ENCODE data around the gene PDE9A. TPM values are rescaled to one million over a fixed set of nuclear protein-coding genes. Genes with fewer than 3 reads are reported as not detected.

Gene PDE9A
- total and polyA plus RNA-seq, 2 experiments from 2014 or later: 26.5 to 31.1 TPM

- no peak for TF ChIP-seq CTCF (conservative IDR thresholded peaks at IDR 0.05; ENCODE audit: low read depth in 2 of 2)
- no peak for TF ChIP-seq CREB1 (CRISPR knock-in tag; IDR thresholded peaks at IDR 0.05; ENCODE audit: low read depth)
Measured at GRCh38 chr21:42769820-42770716, 116.6 kb downstream of the PDE9A start (continued).

- Mint-ChIP-seq H3K4me3 (no peak overlapping the region; the same call in 2 of the 3 replicates), H3K4me1 (no peaks in the 10 kb centered on the region; the same call in 2 of the 3 replicates), H3K27me3 (ENCODE audit: insufficient read depth, low read depth, poor library complexity) (peaks cover 3% of the 10 kb centered on the region), H3K9me3 (no peaks in the 10 kb centered on the region; the same call in 2 of the 3 replicates), H3K27ac (no peak overlapping the region), H3K36me3 (ENCODE audit: low read depth) (peaks cover 62% of the 10 kb centered on the region)
- Histone ChIP-seq H3K36me3 (ENCODE audit: insufficient read depth) (no peaks in the 10 kb centered on the region; the same call in 1 of the 2 replicates), H3K4me1 (ENCODE audit: insufficient read depth) (no peaks in the 10 kb centered on the region), H3K27me3 (ENCODE audit: insufficient read depth) (no peaks in the 10 kb centered on the region), H2AFZ (no peak overlapping the region), H3F3A (replicated peaks; ENCODE audit: low read depth) (0 out of 2 replicates have a peak, but pooled peaks cover 7% of the 10 kb centered on the region), H3K4me2 (no peak overlapping the region), H3K4me3 (no peak overlapping the region), H3K79me2 (replicated peaks; ENCODE audit: insufficient read depth) (no peaks in the 10 kb centered on the region), H3K9me2 (ENCODE audit: insufficient read depth) (no peaks in the 10 kb centered on the region), H4K20me1 (replicated peaks; ENCODE audit: insufficient read depth) (no peaks in the 10 kb centered on the region), H3K27ac (ENCODE audit: low read depth) (no peak overlapping the region)
- DNase-seq (ENCODE audit: low spot score) (no peak), ATAC-seq (no peak; the same call in 2 of the 3 replicates)
- TF ChIP-seq EZH2phosphoT487 (IDR thresholded peaks at IDR 0.05; ENCODE audit: unreplicated experiment): no peak
- no peak for TF ChIP-seq POLR2AphosphoS5 (IDR thresholded peaks at IDR 0.05; ENCODE audit: low read depth)
- no peak for TF ChIP-seq CTCF (conservative IDR thresholded peaks at IDR 0.05; ENCODE audit: low read depth in 2 of 2)
- no peak for TF ChIP-seq REST (IDR thresholded peaks at IDR 0.05; ENCODE audit: unreplicated experiment)
- TF ChIP-seq CREB1 (CRISPR knock-in tag; IDR thresholded peaks at IDR 0.05; ENCODE audit: low read depth): no peak
- TF ChIP-seq ETS1 (IDR thresholded peaks at IDR 0.05): no peak
- TF ChIP-seq ZNF114 (CRISPR knock-in tag; IDR thresholded peaks at IDR 0.05): no peak
- TF ChIP-seq NANOG (IDR thresholded peaks at IDR 0.05; ENCODE audit: borderline replicate concordance): no peak
- no peak for TF ChIP-seq JUNB (IDR thresholded peaks at IDR 0.05; ENCODE audit: unreplicated experiment)
- no peak for TF ChIP-seq STAT1 (IDR thresholded peaks at IDR 0.05; ENCODE audit: unreplicated experiment)
- TF ChIP-seq EZH2 (IDR thresholded peaks at IDR 0.05; ENCODE audit: low read depth, unreplicated experiment): no peak
Measured at GRCh38 chr21:42770717-42771502, 117.5 kb downstream of the PDE9A start.
